ENCODE data around the gene CDC73. TPM values are rescaled to one million over a fixed set of nuclear protein-coding genes. Genes with fewer than 3 reads are reported as not detected.
A peak's percentile ranks its signal among the peaks of the same experiment; 100 is the strongest.

Gene CDC73
- total RNA-seq, 2 experiments from 2014 or later, result 40.8 to 52.4 TPM

GRCh38 chr1:193103759-193104501 lies 17.9 kb upstream of the CDC73 start:
- ATAC-seq, result no peak
- Mint-ChIP-seq H3K9me3 (ENCODE audit: low read depth) (no peaks in the 10 kb centered on the region), H3K36me3 (ENCODE audit: low read depth) (peaks cover 3% of the 10 kb centered on the region), H3K4me3 (peak overlapping the region; percentile 88), H3K27me3 (no peaks in the 10 kb centered on the region), H3K4me1 (peaks cover 14% of the 10 kb centered on the region), H3K27ac (peak overlapping the region; percentile 78)
- no peak for DNase-seq
- CTCF ChIA-PET, result interaction anchor here (0.6 to 1.3 kb wide), 4 partner anchors 19 to 1203 kb away, joined by 3 read pairs; no protein-coding TSS in a partner anchor
- intact Hi-C loops (cut with DNase I, micrococcal nuclease), result loop anchor here in 1 of 2 experiments (2.0 kb wide), 1 partner anchor 45 kb away; the partner anchor contains the start of genes RO60 and UCHL5
- POLR2A ChIA-PET, result interaction anchor here (0.6 to 1.8 kb wide), 4 partner anchors 19 to 98 kb away, joined by 3 to 5 read pairs (median 4); partner anchors contain the start of genes RO60 and UCHL5

- ChIA-PET CTCF (interaction anchor here (1.0 to 1.3 kb wide), 3 partner anchors 17 to 85 kb away, joined by 3 read pairs; partner anchors contain the start of gene CDC73), POLR2A (interaction anchor here (1.0 to 1.8 kb wide), 3 partner anchors 19 to 46 kb away, joined by 3 to 5 read pairs (median 4); partner anchors contain the start of genes RO60 and UCHL5)
- peaks cover 14% of the 10 kb centered on the region for H3K4me1 Mint-ChIP-seq
- peak; percentile 53 for DNase-seq
- H3K36me3 Mint-ChIP-seq (ENCODE audit: low read depth), result peaks cover 3% of the 10 kb centered on the region
- intact Hi-C loops (cut with DNase I, micrococcal nuclease), result loop anchor here in 1 of 2 experiments (2.0 kb wide), 1 partner anchor 46 kb away; the partner anchor contains the start of genes RO60 and UCHL5
- H3K27ac Mint-ChIP-seq, result peak overlapping the region; percentile 51
- ATAC-seq, result peak; percentile 35
- no peaks in the 10 kb centered on the region for H3K27me3 Mint-ChIP-seq
- H3K9me3 Mint-ChIP-seq (ENCODE audit: low read depth), result no peaks in the 10 kb centered on the region
- peak overlapping the region; percentile 88 for H3K4me3 Mint-ChIP-seq
Measured at GRCh38 chr1:193104502-193104906, 17.3 kb upstream of the CDC73 start.

- Mint-ChIP-seq H3K4me3 (peak within 1 kb of the TSS; percentile 88), H3K9me3 (ENCODE audit: low read depth) (no peaks in the 10 kb centered on the region), H3K27me3 (no peaks in the 10 kb centered on the region), H3K4me1 (peaks cover 14% of the 10 kb centered on the region), H3K27ac (peak within 1 kb of the TSS; percentile 78), H3K36me3 (ENCODE audit: low read depth) (peaks cover 3% of the 10 kb centered on the region)
- CTCF ChIA-PET, result interaction anchor here (0.6 to 1.3 kb wide), 4 partner anchors 16 to 630 kb away, joined by 3 read pairs; partner anchors contain the start of gene CDC73
- DNase-seq, result peak; percentile 75
- peak; percentile 91 for ATAC-seq
- POLR2A ChIA-PET, result interaction anchor here (1.0 to 1.8 kb wide), 2 partner anchors 18 to 46 kb away, joined by 4 to 5 read pairs; partner anchors contain the start of genes RO60 and UCHL5
- intact Hi-C loops (cut with DNase I, micrococcal nuclease), result loop anchor here (1.0 to 5.0 kb wide), 6 partner anchors 16 to 298 kb away; partner anchors contain the start of genes RO60 (in 2 of the 2), UCHL5 (in 2 of the 2), CDC73 (in 1 of the 2) and RGS2 (in 1 of the 2)
Measured at GRCh38 chr1:193104907-193105820, 16.7 kb upstream of the CDC73 start, which contains the start of gene GLRX2. GLRX2 (minus strand) TSS chr1:193105414; CDS start chr1:193105382, 32 bp downstream.

GRCh38 chr1:193105821-193106177 lies 16.0 kb upstream of the CDC73 start:
- Mint-ChIP-seq H3K4me1 (peaks cover 14% of the 10 kb centered on the region), H3K27me3 (no peaks in the 10 kb centered on the region), H3K4me3 (peak overlapping the region; percentile 88), H3K9me3 (ENCODE audit: low read depth) (no peaks in the 10 kb centered on the region), H3K27ac (peak overlapping the region; percentile 34), H3K36me3 (ENCODE audit: low read depth) (no peaks in the 10 kb centered on the region)
- ATAC-seq (no peak), DNase-seq (no peak)
- intact Hi-C loops (cut with DNase I, micrococcal nuclease), result loop anchor here (1.0 to 5.0 kb wide), 6 partner anchors 16 to 298 kb away; partner anchors contain the start of genes RO60 (in 2 of the 2), UCHL5 (in 2 of the 2), CDC73 (in 1 of the 2) and RGS2 (in 1 of the 2)
- POLR2A ChIA-PET, result no interaction called here
- CTCF ChIA-PET, result interaction anchor here (1.1 to 1.3 kb wide), 2 partner anchors 17 to 631 kb away, joined by 3 to 4 read pairs; no protein-coding TSS in a partner anchor

- ATAC-seq (no peak), DNase-seq (no peak)
- no peaks in the 10 kb centered on the region for H3K27me3 Mint-ChIP-seq
- H3K4me1 Mint-ChIP-seq, result peaks cover 10% of the 10 kb centered on the region
- ChIA-PET CTCF (no interaction called here), POLR2A (no interaction called here)
- intact Hi-C loops (cut with DNase I, micrococcal nuclease), result loop anchor here in 1 of 2 experiments (5.0 kb wide), 1 partner anchor 301 kb away; the partner anchor contains the start of gene RGS2
- no peaks in the 10 kb centered on the region for H3K36me3 Mint-ChIP-seq (ENCODE audit: low read depth)
- no peaks in the 10 kb centered on the region for H3K9me3 Mint-ChIP-seq (ENCODE audit: low read depth)
- H3K4me3 Mint-ChIP-seq, result no peak overlapping the region
- no peak overlapping the region for H3K27ac Mint-ChIP-seq
Measured at GRCh38 chr1:193108471-193108870, 13.4 kb upstream of the CDC73 start.

GRCh38 chr1:193109619-193110018 lies 12.2 kb upstream of the CDC73 start:
- H3K27ac Mint-ChIP-seq, result no peak overlapping the region
- ChIA-PET CTCF (interaction anchor here (1.3 kb wide), 1 partner anchor 12 kb away, joined by 4 read pairs; the partner anchor contains the start of gene CDC73), POLR2A (no interaction called here)
- no peak for ATAC-seq
- no peaks in the 10 kb centered on the region for H3K27me3 Mint-ChIP-seq
- H3K4me3 Mint-ChIP-seq, result no peak overlapping the region
- no peaks in the 10 kb centered on the region for H3K9me3 Mint-ChIP-seq (ENCODE audit: low read depth)
- H3K4me1 Mint-ChIP-seq, result peaks cover 3% of the 10 kb centered on the region
- no peaks in the 10 kb centered on the region for H3K36me3 Mint-ChIP-seq (ENCODE audit: low read depth)
- intact Hi-C loops (cut with DNase I, micrococcal nuclease), result loop anchor here in 1 of 2 experiments (5.0 kb wide), 1 partner anchor 302 kb away; the partner anchor contains the start of gene RGS2
- no peak for DNase-seq

GRCh38 chr1:193110246-193110645 lies 11.6 kb upstream of the CDC73 start:
- no peak for ATAC-seq
- Mint-ChIP-seq H3K27ac (no peak overlapping the region), H3K4me1 (peaks cover 3% of the 10 kb centered on the region), H3K36me3 (ENCODE audit: low read depth) (no peaks in the 10 kb centered on the region), H3K27me3 (no peaks in the 10 kb centered on the region), H3K9me3 (ENCODE audit: low read depth) (no peaks in the 10 kb centered on the region), H3K4me3 (no peak overlapping the region)
- no peak for DNase-seq
- ChIA-PET POLR2A (no interaction called here), CTCF (interaction anchor here (1.3 kb wide), 1 partner anchor 12 kb away, joined by 4 read pairs; the partner anchor contains the start of gene CDC73)
- intact Hi-C loops (cut with DNase I, micrococcal nuclease), result no loop called here

- Mint-ChIP-seq H3K36me3 (ENCODE audit: low read depth) (no peaks in the 10 kb centered on the region), H3K27me3 (no peaks in the 10 kb centered on the region), H3K27ac (no peak overlapping the region), H3K4me1 (no peaks in the 10 kb centered on the region), H3K4me3 (no peak overlapping the region), H3K9me3 (ENCODE audit: low read depth) (no peaks in the 10 kb centered on the region)
- CTCF ChIA-PET, result interaction anchor here (1.3 kb wide), 1 partner anchor 11 kb away, joined by 4 read pairs; the partner anchor contains the start of gene CDC73
- POLR2A ChIA-PET, result no interaction called here
- intact Hi-C loops (cut with DNase I, micrococcal nuclease), result no loop called here
- DNase-seq (no peak), ATAC-seq (no peak)
Measured at GRCh38 chr1:193110864-193111263, 11.0 kb upstream of the CDC73 start.

GRCh38 chr1:193111641-193112090 lies 10.2 kb upstream of the CDC73 start:
- H3K27ac Mint-ChIP-seq, result no peak overlapping the region
- ATAC-seq (no peak), DNase-seq (no peak)
- no peak overlapping the region for H3K4me3 Mint-ChIP-seq
- no peaks in the 10 kb centered on the region for H3K27me3 Mint-ChIP-seq
- ChIA-PET CTCF (interaction anchor here (1.2 kb wide), 1 partner anchor 12 kb away, joined by 3 read pairs; no protein-coding TSS in a partner anchor), POLR2A (no interaction called here)
- intact Hi-C loops (cut with DNase I, micrococcal nuclease), result no loop called here
- no peaks in the 10 kb centered on the region for H3K9me3 Mint-ChIP-seq (ENCODE audit: low read depth)
- H3K36me3 Mint-ChIP-seq (ENCODE audit: low read depth), result no peaks in the 10 kb centered on the region
- H3K4me1 Mint-ChIP-seq, result no peaks in the 10 kb centered on the region

- Mint-ChIP-seq H3K36me3 (ENCODE audit: low read depth) (no peaks in the 10 kb centered on the region), H3K27me3 (no peaks in the 10 kb centered on the region), H3K27ac (no peak overlapping the region), H3K4me1 (no peaks in the 10 kb centered on the region), H3K4me3 (no peak overlapping the region), H3K9me3 (ENCODE audit: low read depth) (no peaks in the 10 kb centered on the region)
- intact Hi-C loops (cut with DNase I, micrococcal nuclease), result no loop called here
- DNase-seq (no peak), ATAC-seq (no peak)
- ChIA-PET CTCF (interaction anchor here (0.7 kb wide), 1 partner anchor 633 kb away, joined by 3 read pairs; no protein-coding TSS in a partner anchor), POLR2A (interaction anchor here (0.6 kb wide), 1 partner anchor 12 kb away, joined by 4 read pairs; no protein-coding TSS in a partner anchor)
Measured at GRCh38 chr1:193113258-193113991, 8.4 kb upstream of the CDC73 start.
